AML-193 (cell line): ENCODE measurements around the gene ATP2C2.
"Not testable (repeated sequence)": the region's sequence is repeated elsewhere in the genome, so short reads cannot be mapped to it uniquely, and the experiment has no call there.

Experiments
- DNase-seq, 2 experiments: peaks; one replicate each; lab custom pipeline; 2025; lab: John Stamatoyannopoulos, UW

ATP2C2 gene

DNA sequence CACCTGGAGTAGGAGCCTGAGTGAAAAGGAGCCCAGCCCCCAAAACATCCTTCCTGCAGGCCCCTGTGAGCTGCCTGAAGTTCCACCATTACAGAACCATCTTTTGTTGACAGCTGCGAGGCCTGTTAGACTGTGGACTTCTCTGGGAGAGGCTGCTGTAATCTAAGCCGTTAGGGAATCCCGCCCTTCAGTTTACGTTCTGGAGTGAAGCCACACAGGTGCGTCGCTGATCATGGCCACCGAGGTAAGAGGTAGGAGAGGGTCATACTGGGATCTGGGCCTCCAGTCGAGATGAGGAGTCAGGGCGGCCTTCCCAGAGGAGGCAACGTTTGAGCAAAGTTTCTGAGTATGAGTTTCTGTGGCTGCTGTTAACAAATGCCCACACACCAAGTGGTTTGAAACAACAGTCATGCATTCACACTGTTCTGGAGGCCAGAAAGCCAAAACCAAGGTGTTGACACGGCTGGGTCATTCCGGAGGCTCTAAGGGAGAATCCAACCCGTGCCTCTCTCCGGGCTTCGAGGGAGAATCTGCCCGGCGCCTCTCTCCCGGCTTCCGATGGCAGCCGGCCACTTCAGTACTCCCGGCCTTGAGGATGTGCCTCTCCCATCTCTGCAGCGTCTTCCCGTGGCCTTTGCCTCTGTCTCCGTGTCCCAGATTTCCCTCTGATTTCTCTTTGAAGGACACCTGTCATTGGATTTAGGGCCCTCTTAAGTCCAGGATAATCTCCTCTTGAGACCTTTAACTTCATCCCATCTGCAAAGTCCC lies 26.6 kb upstream of the ATP2C2 start:
- DNase-seq = no peak

DNA sequence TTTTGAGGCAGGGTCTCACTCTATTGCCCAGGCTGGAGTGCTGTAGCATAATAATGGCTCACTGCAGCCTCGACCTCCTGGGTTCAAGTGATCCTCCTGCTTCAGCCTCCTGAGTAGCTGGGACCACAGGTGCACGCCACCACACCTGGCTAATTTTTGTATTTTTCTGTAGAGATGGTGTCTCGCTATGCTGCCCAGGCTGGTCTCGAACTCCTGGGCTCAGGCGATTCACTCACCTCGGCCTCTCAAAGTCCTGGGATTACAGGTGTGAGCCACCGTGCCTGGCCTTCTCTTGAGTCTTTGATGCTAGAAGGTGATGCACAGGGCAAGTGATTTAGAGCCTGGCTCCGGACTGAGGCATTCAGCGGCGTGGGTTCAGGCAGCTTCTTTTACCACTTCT lies 24.5 kb upstream of the ATP2C2 start:
- DNase-seq = not testable (repeated sequence)

DNA sequence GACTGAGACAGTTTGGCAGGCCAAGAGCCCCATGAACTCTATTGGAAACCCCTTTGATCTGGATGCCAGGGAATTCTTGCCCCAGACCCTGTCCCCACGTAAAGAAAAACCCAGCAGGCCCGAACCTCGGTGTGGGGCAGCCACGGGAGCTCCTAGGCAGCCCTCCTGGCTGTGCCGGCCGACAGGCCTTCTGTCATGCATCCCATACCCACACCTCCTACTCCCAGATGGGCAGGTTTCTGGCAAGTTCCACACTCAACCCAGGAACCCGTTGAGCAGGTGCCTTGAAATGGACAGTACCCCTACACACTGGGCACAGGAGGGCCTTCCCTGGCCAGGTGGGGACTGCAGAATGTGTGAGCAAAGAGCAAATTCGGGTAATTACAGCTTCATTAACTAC lies 23.6 kb upstream of the ATP2C2 start:
- DNase-seq = no peak

DNA sequence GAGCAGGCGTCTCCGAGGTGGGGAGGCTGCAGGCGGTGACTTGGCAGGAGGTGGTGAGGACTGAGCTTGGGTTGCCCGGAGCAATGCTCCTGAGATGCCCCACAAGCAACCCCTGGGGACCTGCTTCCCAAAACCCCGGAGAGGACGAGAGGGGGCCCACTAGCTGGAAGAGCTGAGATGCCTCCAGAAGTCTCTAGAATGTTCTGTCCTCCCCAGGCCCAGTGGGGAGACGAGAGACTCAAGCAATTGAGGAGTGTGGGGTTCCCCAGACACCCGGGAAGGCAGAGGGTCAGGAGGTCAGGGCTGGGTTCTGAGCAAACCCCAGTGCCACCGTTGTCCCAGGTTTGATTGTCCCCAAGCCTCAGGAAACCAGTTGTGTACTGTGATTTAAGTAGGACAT lies 21.2 kb upstream of the ATP2C2 start:
- no peak for DNase-seq

DNA sequence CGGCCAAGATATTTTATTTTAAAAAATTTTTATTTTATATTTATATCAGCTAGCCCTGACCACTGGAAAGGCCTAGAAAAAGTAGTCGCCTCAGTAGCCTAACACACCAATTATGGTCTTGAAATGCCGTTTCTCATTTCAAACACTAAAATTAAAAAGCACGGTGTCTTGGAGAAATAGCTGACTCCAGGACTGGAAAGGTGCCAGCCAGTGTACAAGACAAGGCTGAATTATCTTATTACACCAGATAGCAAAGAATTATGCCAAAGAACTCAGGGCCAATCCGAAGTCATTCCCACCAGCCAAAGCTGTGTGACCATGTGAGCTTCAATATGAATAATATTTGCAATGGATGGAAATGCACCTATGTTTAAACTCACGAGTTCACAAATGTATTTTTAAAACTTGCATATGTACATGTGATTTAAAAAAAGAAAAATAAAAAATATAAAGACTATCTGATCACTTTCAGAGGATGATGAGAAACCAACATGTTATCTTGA lies 19.9 kb upstream of the ATP2C2 start:
- DNase-seq = no peak

DNA sequence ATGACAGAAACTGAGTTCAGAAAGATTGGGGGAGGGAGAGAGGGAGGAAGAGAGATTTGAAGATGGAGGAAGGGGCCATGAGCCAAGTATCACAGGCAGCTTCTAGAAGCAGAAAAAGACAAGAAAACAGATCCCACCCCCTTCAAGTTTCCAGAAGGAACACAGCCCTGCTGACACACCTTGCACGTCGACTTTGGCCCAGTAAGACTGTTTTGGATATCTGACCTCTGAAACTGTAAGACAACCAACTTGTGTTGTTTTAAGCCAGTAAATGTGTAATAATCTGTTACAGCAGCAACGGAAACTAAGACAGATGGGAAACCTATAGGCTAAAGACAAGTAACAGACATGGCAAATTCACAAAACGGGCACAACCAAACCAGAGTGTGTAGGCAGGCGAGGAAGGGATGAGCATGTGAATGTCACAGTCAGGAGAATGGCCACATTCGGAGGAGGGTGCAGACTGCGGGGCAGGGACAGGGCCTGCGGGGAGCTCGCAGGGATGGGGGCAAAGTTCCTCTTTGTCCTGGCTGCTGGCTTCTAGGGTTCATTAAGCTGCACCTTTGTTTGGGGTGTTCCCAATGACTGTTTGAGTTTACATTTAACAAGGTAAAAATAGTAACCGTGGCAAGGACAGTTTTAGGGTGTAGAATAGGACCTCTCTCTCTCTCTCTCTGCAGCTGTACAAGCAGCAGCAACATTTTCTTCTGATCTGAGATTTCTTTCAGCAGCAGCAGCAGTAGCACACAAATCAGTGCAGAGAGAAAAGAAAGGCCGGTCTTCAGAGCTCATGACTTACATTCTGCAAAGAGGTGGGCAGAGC lies 18.3 kb upstream of the ATP2C2 start:
- no peak for DNase-seq

DNA sequence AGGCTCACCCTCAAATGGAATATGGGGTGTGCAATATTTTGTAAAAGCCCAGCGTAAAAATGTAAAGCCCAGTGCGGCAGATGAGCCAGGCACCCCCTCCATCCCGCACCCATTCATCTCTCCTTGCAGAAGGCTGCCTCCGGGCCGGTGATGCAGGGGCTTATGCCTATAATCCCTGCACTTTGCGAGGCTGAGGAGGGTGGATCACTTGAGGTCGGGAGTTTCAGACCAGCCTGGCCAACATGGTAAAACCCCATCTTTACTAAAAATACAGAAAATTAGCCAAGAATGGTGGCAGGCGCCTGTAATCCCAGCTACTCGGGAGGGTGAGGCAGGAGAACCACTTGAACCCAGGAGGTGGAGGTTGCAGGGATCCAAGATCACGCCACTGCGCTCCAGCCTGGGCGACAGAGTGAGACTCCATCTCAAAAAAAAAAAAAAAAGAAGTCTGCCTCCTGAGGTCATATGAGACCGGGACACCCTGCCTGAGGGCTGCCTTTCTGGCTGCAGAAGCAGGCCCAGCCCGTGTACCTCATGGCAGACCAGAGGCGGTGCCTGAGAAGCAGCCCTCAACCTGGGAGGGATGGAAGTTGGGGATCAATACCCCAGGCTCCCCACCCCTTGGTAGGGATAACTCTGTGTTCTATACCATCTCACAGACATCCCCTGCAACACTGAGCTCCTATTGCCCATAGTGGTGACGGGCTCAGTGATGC lies 17.5 kb upstream of the ATP2C2 start:
- DNase-seq = no peak

DNA sequence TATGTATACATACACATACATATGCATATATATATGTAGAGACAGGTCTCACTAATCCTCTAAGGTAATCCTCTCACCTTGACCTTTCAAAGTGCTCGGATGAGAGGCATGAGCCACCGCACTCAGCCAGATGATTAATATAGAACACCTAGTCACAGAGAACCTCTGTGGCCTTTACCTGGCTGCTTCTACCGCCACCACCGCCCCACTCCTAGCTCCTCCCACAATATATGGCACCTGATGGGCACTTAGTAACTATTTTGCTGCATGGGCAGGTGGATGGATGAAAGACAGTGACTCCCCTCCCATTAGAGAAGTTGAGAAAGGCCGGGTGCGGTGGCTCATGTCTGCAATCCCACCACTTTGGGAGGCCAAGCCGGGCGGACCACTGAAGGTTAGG lies 16.7 kb upstream of the ATP2C2 start:
- no peak for DNase-seq

DNA sequence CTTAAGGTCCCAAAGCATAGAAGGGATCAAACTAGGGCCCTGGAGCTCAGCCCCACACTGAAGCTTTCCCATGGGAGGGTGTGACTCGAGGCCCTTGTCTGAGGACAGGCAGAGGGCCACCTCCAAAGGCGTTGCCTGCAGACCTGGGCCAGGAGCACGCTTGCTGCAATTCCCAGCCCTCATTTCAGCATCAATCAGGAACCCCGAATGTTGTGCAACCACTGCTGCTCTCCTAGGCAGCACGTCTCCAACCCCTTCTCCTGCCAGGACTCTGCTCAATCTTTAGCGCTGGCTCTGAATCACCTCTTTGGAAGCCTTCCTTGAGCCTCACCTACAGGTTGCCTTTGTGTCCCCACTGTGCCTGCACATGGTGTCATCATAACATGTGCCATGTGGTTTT lies 14.0 kb upstream of the ATP2C2 start:
- DNase-seq = no peak

DNA sequence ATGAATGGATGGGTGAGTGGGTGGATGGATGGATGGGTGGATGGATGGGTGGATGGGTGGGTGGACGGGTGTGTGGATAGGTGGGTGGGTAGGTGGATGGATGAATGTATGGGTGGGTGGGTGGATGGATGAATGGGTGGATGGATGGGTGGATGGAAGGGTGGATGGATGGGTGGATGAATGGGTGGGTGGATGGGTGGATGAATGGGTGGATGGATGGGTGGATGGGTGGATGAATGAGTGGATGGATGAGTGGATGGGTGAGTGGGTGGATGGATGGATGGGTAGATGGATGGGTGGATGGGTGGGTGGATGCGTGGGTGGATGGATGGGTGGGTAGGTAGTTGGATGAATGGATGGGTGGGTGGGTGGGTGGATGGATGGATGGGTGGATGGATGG lies 13.2 kb upstream of the ATP2C2 start:
- no peak for DNase-seq

DNA sequence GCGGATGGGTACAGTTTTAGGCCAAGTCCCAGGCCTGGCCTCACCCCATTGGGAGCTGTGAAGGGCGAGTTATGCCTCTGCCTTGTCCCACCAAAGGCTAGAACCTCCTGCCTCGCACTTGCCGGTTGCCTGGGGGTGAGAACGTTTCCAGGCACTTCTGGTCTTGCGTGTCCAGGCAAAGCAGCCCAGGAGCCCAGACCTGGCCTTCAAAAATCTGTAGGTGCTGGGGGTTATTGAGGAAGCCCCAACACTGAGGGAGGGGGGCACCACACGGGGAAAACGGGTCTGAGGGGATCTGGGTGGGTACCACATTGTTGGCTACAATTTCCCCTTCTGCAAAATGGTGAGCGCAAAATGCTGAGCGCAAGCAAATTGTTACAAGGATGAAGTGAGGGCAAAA lies 12.2 kb upstream of the ATP2C2 start:
- no peak for DNase-seq

DNA sequence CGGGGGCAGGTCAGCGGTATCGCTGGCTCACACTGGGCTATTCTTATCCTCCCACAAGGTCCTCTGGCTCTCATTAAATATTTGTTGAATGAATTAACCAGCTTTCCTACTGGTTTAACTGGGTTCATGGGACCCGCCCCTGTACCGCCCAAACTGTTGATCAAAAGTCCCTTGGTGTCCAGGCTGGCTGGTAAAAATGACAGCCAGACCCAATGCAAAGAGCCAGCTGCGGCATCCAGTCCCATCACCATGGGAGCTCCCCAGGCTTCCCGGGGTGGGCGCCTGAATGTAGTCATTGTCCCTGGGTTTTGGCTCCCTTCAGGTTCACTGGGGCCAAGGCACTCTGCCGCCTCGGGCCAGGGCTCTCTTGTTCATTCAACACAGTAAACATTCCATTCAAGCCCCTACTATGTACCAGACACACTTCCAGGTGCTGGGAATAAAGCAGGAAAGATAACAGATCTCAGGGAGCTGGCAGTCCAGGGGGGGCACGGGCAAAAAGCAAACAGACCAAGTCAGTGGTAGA lies 11.7 kb upstream of the ATP2C2 start:
- DNase-seq = no peak

DNA sequence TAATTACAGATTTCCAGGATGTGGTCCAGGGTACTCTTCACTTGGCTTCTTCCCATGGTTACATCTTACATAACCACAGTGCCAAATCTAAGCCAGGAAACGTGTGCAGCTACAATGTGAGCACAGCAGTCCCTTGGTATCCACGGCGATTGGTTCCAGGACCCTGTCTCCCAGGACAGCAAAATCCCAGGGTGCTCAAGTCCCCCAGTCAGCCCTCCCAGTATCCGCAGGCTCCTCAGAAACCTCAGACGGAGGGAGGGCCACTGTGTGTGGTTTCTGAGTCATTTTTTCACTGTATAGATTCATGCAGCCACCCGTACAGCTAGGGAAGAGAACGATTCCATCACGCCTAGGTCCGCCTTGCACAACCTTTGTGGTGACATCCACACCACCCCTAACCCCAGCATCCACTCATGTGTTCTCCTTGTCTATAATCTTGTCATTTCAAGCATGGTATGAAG lies 11.1 kb upstream of the ATP2C2 start:
- DNase-seq = peak; percentile 85 to 86

DNA sequence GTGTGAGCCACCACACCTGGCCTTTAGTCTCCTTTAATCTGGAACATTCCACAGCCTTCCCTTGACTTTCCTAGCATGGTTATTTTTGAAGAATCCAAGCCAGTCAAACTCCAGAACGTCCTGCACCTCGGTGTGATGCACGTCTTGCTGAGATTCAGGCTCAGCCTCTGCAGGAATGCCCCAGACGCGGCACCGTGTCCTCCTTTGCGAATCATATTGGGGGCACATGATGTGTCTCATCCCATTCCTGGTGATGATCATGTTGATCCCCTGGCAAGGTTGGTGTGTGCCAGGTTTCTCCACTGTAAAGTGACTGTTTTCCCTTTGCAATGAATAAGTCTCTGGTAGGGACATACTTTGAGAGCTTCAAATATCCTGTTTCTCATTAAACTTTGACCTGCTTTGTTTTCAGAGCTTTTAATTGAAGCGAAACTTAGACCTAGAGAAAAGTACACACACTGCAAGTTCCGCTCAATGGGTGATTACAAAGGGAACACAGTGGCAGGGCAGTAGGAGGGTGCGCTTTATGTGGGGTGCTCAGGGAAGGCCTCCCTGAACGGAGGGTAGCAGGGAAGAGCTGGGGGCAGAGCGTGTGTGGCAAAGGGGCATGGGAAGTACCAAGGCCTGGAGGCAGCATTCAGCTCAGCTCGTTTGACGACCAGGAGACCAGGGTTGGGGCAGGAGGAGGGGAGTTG lies 9.6 kb upstream of the ATP2C2 start:
- no peak for DNase-seq

DNA sequence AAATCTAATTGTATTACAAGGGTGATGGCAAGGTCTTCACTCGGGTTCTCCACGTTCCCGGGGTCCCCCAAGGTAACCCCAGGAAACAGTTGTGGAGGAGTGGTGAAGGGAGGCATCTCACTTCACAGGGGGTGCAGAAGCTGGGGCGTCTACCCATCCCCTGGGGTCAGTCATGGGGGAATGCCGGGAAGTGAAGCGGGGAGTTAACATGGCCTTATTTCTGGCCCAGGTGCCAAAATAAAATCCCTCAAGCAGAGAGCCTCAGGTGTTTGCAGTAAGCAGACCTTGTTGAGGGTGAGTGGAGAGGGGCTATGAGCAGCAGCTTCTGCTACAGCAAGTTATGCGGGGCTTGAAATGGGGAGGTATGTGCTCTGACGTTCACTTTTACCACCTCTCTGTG lies 9.0 kb upstream of the ATP2C2 start:
- DNase-seq = no peak

DNA sequence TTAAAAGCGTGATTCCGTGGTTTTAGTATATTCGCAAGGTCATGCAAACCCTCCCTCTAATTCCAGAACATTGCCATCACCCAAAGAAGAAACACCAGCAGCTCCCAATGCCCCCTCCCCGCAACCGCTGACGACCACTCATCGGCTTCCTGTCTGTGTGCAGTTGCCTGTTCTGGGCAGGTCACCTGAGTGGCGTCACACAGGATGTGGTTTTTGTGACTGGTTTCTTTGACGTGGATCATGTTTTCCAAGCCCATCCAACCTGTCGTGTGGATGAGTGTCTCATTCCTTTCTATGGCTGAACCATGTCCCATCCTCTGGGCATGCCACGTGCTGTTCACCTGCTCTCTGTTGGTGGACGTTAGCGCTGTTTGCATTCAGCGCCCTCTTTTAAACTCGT lies 8.2 kb upstream of the ATP2C2 start:
- no peak for DNase-seq

DNA sequence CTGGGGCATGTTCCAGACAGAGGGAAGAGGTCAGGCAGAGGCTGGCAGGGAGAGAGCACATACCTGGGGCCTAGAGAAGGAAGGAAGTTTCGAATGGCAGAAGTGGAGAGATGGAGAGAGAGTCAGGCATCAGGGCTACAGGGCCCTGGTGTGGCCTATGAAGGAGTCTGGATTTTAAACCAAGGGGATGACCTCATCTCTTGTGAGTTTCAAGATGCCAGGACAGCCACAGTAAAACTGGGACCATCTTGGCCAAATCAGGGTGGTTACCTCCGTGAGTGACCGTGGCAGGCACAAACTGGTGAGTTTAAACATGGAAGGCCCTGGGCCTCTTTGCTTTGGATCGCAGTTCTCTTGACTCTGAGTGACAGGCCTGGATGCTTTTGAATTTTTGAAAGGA lies 7.6 kb upstream of the ATP2C2 start:
- no peak for DNase-seq

DNA sequence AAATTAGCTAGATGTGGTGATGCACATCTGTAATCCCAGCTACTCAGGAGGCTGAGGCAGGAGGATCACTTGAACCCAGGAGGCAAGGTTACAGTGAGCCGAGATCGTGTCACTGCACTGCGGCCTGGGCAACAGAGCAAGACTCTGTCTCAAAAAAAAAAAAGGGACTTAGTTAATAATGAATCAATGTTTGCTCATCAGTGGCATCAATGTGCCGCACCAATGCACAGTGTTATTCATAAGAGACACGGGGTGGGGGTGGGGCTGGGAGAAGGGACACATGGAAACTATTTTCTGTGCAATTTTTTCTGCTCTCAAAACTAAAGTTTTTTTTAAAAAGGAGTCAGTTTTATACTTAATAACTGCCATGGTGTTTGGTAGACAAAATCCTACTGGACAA lies 6.8 kb upstream of the ATP2C2 start:
- DNase-seq = no peak

DNA sequence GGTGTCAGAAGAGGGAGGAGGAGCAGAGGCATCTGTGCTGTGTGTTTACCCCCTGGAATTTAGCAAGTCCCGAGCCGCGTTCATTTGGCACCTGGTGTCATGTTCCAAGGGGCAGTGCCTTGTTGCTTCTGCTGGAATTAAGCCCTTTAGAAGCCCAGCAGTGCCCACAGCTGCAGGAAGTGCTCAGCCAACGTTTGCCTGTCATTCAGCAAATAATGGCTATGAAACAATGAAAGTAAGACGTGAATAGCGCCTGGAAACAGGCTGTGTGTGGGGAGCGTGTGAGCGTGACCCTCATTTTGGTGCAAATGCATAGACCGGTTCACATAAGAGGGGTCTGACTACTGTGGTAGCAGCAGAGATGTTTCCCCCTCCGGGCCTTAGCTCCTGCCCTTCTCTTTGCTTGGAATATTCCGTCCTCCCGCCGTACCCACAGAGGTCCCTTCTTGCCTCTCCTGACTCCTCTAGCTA lies 5.8 kb upstream of the ATP2C2 start:
- DNase-seq = no peak

DNA sequence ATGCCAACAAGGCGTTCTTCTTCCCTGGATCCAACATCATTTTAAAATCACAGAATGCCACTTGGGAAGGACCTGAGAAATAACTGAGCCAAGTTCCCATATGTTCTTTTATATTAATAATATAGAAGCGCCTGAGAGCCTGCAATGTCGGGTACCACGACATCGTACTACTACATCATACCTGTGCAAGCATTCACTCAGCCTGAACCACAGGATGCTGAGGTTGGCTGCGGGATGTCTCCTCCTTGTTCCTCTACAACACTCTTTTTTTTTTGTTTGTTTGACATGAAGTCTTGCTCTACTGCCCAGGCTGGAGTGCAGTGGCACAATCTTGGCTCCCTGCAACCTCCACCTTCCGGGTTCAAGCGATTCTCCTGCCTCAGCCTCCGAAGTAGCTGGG lies 2.1 kb upstream of the ATP2C2 start:
- DNase-seq = no peak

DNA sequence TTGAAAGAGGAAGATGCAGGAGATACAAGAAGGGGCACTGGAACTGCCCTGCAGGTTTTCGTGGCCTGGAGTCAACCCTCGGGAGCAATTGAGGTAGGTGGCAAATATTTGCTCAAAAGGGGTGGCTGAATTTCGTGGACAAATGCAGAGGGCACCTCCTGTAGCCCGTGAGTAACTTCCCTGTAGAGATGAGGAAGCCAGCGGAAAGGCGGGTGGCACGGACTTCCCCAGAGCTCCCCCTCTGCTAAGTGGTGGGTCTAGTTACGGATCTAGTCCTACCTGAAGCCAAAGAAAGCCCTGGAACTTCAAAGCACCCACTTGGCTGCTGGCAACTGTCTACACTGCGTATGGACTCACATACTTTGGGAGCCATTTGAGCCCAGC lies 1.0 kb upstream of the ATP2C2 start:
- no peak for DNase-seq
